ENCODE data around the gene TBC1D21. TPM values are rescaled to one million over a fixed set of nuclear protein-coding genes. Genes with fewer than 3 reads are reported as not detected.

The TBC1D21 gene
- total RNA-seq, 4 donors from 2014 or later = not detected

GRCh38 chr15:73909651-73910050, 36.3 kb downstream of the TBC1D21 start:
- intact Hi-C loops (cut with DNase I) = no loop called here
- no peak for DNase-seq
- 56 to 81% methylated on average over 2 of the region's 2 CpGs for WGBS, 2 donors

GRCh38 chr15:73910522-73911303, 37.3 kb downstream of the TBC1D21 start:
- no peak for TF ChIP-seq CTCF (IDR thresholded peaks at IDR 0.05)
- no peak for TF ChIP-seq POLR2A (IDR thresholded peaks at IDR 0.05)
- Histone ChIP-seq H3K36me3 (no peaks in the 10 kb centered on the region), H3K27ac (no peak overlapping the region), H3K4me1 (peaks cover 0 to 5% (median 0%) of the 10 kb centered on the region in 3 donors), H3K27me3 (peaks cover 0 to 3% (median 0%) of the 10 kb centered on the region in 4 donors), H3K9me3 (no peaks in the 10 kb centered on the region), H3K4me3 (no peak overlapping the region)
- 64 to 69% methylated on average over 4 to 6 of the region's 7 CpGs for WGBS, 2 donors
- intact Hi-C loops (cut with DNase I) = no loop called here
- DNase-seq = no peak

More at GRCh38 chr15:73909651-73910050, 36.3 kb downstream of the TBC1D21 start:
- Histone ChIP-seq H3K27me3 (peaks cover 0 to 3% (median 0%) of the 10 kb centered on the region in 4 donors), H3K4me1 (peaks cover 0 to 5% (median 0%) of the 10 kb centered on the region in 3 donors), H3K36me3 (no peaks in the 10 kb centered on the region), H3K4me3 (no peak overlapping the region), H3K27ac (no peak overlapping the region), H3K9me3 (no peaks in the 10 kb centered on the region)
- TF ChIP-seq POLR2A (IDR thresholded peaks at IDR 0.05) (no peak), CTCF (IDR thresholded peaks at IDR 0.05) (no peak)

GRCh38 chr15:73912030-73912596, 38.7 kb downstream of the TBC1D21 start:
- intact Hi-C loops (cut with DNase I) = no loop called here
- H3K9me3 ChIP-seq = no peaks in the 10 kb centered on the region
- DNase-seq = no peak
- no peaks in the 10 kb centered on the region for H3K27me3 ChIP-seq
- no peaks in the 10 kb centered on the region for H3K36me3 ChIP-seq
- no peak overlapping the region for H3K4me3 ChIP-seq
- peaks cover 0 to 5% (median 0%) of the 10 kb centered on the region in 3 donors for H3K4me1 ChIP-seq
- H3K27ac ChIP-seq = no peak overlapping the region
- TF ChIP-seq POLR2A (IDR thresholded peaks at IDR 0.05) = no peak
- no peak for TF ChIP-seq CTCF (IDR thresholded peaks at IDR 0.05)
- 74 to 77% methylated on average over 7 of the region's 7 CpGs for WGBS, 2 donors

GRCh38 chr15:73914145-73914544, 40.8 kb downstream of the TBC1D21 start:
- intact Hi-C loops (cut with DNase I) = no loop called here
- DNase-seq = no peak
- Histone ChIP-seq H3K9me3 (no peaks in the 10 kb centered on the region), H3K4me3 (no peak overlapping the region), H3K4me1 (no peaks in the 10 kb centered on the region), H3K27me3 (no peaks in the 10 kb centered on the region), H3K36me3 (no peaks in the 10 kb centered on the region), H3K27ac (no peak overlapping the region)
- 75 to 85% methylated on average over 3 of the region's 3 CpGs for WGBS, 2 donors
- TF ChIP-seq CTCF (IDR thresholded peaks at IDR 0.05) = no peak
- no peak for TF ChIP-seq POLR2A (IDR thresholded peaks at IDR 0.05)

- no peaks in the 10 kb centered on the region for H3K27me3 ChIP-seq
- DNase-seq = no peak
- no peak overlapping the region for H3K27ac ChIP-seq
- WGBS, 2 donors = 33 to 75% methylated on average over 2 of the region's 2 CpGs
- TF ChIP-seq CTCF (IDR thresholded peaks at IDR 0.05) (no peak), POLR2A (IDR thresholded peaks at IDR 0.05) (no peak)
- H3K4me3 ChIP-seq = no peak overlapping the region
- no peaks in the 10 kb centered on the region for H3K36me3 ChIP-seq
- no peaks in the 10 kb centered on the region for H3K9me3 ChIP-seq
- H3K4me1 ChIP-seq = no peaks in the 10 kb centered on the region
- intact Hi-C loops (cut with DNase I) = no loop called here
These were observed 41.7 kb downstream of the TBC1D21 start for GRCh38 chr15:73915082-73915481.
